ENCODE data around the gene SUCLG2.

Gene SUCLG2

DNA sequence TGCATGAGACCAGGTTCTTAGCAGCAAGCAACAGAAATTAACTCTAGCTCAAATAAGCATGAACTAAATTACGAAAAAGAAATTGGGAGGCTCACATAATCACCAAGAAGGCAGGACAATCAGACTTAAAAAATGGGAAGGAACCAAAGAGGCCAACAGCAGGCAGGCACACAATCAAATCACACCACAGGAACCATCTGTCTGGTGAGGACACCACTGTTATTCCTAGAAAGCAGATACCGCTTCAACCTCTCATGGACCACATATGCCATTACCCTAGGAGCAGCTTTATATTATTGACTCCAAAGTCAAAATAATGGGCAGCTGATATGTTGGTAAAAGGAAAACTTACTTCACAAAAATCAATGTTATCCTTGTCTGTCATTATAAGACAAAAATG, 51.6 kb downstream of the SUCLG2 start:
- H3K9me2 ChIP-seq (replicated peaks; ENCODE audit: control insufficient read depth, low read length): no peaks in the 10 kb centered on the region
- peaks cover 58% of the 10 kb centered on the region for H3K36me3 ChIP-seq (ENCODE audit: control insufficient read depth, low read length)
- H3K27ac ChIP-seq (ENCODE audit: low read depth, low read length): no peak overlapping the region
- no peaks in the 10 kb centered on the region for H3K79me2 ChIP-seq (ENCODE audit: control insufficient read depth, low read length)
- no peaks in the 10 kb centered on the region for H3F3A ChIP-seq (ENCODE audit: control insufficient read depth, insufficient read depth)
- H3K27me3 ChIP-seq (ENCODE audit: control insufficient read depth, low read length): no peaks in the 10 kb centered on the region
- H3K9me3 ChIP-seq (ENCODE audit: control insufficient read depth, insufficient read depth, low read length): no peaks in the 10 kb centered on the region
- TF ChIP-seq CTCF (IDR thresholded peaks at IDR 0.05; ENCODE audit: low read depth, low read length, poor library complexity, severe bottlenecking) (no peak), EZH2phosphoT487 (IDR thresholded peaks at IDR 0.05; ENCODE audit: borderline replicate concordance, low read length) (no peak)
- H3K4me3 ChIP-seq (ENCODE audit: low read length): no peak overlapping the region
- H3K4me1 ChIP-seq (ENCODE audit: control insufficient read depth, low read length): no peaks in the 10 kb centered on the region
- H4K20me1 ChIP-seq (ENCODE audit: control insufficient read depth, insufficient read depth, low read depth, low read length): no peaks in the 10 kb centered on the region
- H3K4me2 ChIP-seq (ENCODE audit: low read length): no peak overlapping the region

DNA sequence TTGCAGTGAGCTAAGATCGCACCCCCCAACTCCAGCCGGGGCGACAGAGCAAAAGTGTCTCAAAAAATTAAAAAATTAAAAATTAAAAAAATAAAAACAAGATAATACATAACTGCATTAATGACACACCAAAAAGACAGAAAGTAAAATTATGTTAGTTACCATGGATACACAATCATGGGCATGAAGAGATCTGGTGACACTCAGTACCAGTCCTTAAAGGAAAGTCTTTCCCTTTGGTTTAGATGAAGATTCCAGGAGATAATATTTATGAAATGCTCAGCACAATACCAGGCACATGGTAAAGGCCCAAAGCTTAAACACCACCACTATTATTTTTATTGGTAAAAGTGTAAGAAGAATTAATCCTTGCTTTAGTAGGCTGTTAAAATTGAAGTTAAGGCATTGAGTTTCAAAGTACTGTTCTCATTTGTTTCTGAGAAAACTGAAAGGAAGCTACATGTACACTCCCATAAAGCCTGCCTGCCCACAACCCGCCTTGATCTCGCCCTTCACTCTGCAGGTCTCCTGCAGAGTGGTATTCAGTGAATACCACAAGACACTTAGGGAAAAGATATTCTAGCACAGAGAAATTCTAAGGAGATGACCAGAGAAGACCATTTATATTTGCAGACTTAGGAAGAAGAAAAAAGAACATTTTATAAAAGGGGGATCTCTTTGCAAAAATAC, 52.3 kb downstream of the SUCLG2 start:
- no peaks in the 10 kb centered on the region for H3F3A ChIP-seq (ENCODE audit: control insufficient read depth, insufficient read depth)
- H3K27me3 ChIP-seq (ENCODE audit: control insufficient read depth, low read length): no peaks in the 10 kb centered on the region
- H3K79me2 ChIP-seq (ENCODE audit: control insufficient read depth, low read length): no peaks in the 10 kb centered on the region
- no peak for TF ChIP-seq EZH2phosphoT487 (IDR thresholded peaks at IDR 0.05; ENCODE audit: borderline replicate concordance, low read length)
- TF ChIP-seq CTCF (IDR thresholded peaks at IDR 0.05; ENCODE audit: low read depth, low read length, poor library complexity, severe bottlenecking): no peak
- no peaks in the 10 kb centered on the region for H3K9me3 ChIP-seq (ENCODE audit: control insufficient read depth, insufficient read depth, low read length)
- no peaks in the 10 kb centered on the region for H3K9me2 ChIP-seq (replicated peaks; ENCODE audit: control insufficient read depth, low read length)
- H3K4me2 ChIP-seq (ENCODE audit: low read length): no peak overlapping the region
- no peak overlapping the region for H3K4me3 ChIP-seq (ENCODE audit: low read length)
- H4K20me1 ChIP-seq (ENCODE audit: control insufficient read depth, insufficient read depth, low read depth, low read length): no peaks in the 10 kb centered on the region
- H3K4me1 ChIP-seq (ENCODE audit: control insufficient read depth, low read length): no peaks in the 10 kb centered on the region
- peaks cover 51% of the 10 kb centered on the region for H3K36me3 ChIP-seq (ENCODE audit: control insufficient read depth, low read length)
- no peak overlapping the region for H3K27ac ChIP-seq (ENCODE audit: low read depth, low read length)

GRCh38 chr3:67601385-67601784, 53.0 kb downstream of the SUCLG2 start:
- Histone ChIP-seq H4K20me1 (ENCODE audit: control insufficient read depth, insufficient read depth, low read depth, low read length) (no peaks in the 10 kb centered on the region), H3K9me3 (ENCODE audit: control insufficient read depth, insufficient read depth, low read length) (no peaks in the 10 kb centered on the region), H3K36me3 (ENCODE audit: control insufficient read depth, low read length) (peaks cover 49% of the 10 kb centered on the region), H3K4me3 (ENCODE audit: low read length) (no peak overlapping the region), H3K9me2 (replicated peaks; ENCODE audit: control insufficient read depth, low read length) (no peaks in the 10 kb centered on the region), H3K4me2 (ENCODE audit: low read length) (no peak overlapping the region), H3K79me2 (ENCODE audit: control insufficient read depth, low read length) (no peaks in the 10 kb centered on the region), H3K27ac (ENCODE audit: low read depth, low read length) (no peak overlapping the region), H3K4me1 (ENCODE audit: control insufficient read depth, low read length) (no peaks in the 10 kb centered on the region), H3F3A (ENCODE audit: control insufficient read depth, insufficient read depth) (no peaks in the 10 kb centered on the region), H3K27me3 (ENCODE audit: control insufficient read depth, low read length) (no peaks in the 10 kb centered on the region)
- TF ChIP-seq CTCF (IDR thresholded peaks at IDR 0.05; ENCODE audit: low read depth, low read length, poor library complexity, severe bottlenecking) (no peak), EZH2phosphoT487 (IDR thresholded peaks at IDR 0.05; ENCODE audit: borderline replicate concordance, low read length) (no peak)

All from DOHH2 (cell line).